GM18508 (cell line): ENCODE data around the gene SLTM.
"Not testable (repeated sequence)": the region's sequence is repeated elsewhere in the genome, so short reads cannot be mapped to it uniquely, and the experiment has no call there.

Experiments used
- ATAC-seq: cut with Tn5 transposase; IDR thresholded peaks from one replicate; pipeline ENCODE4 v1.9.1; 2021; ENCODE audit warnings: moderate number of reproducible peaks; ENCODE audit not compliant: insufficient read depth, unreplicated experiment

Gene SLTM

DNA sequence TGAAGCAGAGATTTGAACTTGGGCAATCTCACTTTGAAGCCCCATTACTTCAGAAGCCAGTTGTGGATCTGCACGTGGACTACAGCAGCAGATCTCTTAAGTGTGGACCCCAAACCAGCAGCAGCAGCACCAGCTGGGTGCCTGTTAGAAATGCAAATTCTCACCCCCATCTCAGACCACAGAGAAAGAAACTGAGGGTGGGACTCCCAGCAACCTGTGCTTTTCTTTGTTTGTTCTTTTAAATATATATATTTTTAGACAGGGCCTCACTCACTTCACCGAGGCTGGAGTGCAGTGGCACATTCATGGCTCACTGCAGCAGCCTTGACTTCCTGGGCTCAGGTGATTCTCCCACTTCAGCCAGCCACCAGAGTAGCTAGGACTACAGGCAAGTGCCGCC lies 53.2 kb downstream of the SLTM start:
- ATAC-seq = no peak

DNA sequence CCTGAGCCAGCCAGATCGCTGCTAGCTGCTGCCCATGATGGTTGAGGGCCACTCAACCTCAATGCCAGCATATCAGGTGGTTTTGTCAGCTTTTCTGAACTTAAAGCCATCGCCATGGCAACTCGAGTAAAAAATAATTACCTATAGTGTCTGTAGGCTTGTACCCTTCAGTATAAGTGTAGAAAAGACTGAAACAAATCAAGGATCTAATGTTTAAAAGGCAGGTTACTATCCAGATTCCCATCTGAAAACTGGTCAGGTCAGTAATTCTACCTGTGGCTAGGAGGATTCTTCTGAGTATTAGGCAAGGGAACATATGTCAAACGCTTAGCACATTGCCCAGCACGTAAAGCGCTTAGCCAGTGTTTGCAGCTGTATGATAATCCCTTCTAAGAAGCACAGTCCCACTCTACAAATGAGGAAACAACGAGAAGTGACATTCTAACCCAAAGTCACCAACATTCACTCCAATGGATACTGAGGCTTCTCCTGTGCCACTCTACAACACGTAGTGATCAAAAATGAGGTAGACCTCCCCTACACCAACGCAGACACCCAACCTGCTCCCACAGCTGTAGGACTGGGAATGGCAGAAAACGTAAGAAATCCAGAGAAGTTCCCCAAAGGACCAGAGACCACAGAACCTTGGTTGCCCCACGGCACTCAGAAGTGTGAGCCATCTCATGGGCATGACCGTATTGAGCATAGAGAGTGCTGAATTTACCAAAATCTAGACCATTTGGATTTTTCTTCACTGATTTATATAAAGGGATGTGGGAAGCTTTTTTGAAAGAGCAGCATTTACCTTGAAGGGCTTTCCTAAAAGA lies 55.3 kb downstream of the SLTM start:
- no peak for ATAC-seq

DNA sequence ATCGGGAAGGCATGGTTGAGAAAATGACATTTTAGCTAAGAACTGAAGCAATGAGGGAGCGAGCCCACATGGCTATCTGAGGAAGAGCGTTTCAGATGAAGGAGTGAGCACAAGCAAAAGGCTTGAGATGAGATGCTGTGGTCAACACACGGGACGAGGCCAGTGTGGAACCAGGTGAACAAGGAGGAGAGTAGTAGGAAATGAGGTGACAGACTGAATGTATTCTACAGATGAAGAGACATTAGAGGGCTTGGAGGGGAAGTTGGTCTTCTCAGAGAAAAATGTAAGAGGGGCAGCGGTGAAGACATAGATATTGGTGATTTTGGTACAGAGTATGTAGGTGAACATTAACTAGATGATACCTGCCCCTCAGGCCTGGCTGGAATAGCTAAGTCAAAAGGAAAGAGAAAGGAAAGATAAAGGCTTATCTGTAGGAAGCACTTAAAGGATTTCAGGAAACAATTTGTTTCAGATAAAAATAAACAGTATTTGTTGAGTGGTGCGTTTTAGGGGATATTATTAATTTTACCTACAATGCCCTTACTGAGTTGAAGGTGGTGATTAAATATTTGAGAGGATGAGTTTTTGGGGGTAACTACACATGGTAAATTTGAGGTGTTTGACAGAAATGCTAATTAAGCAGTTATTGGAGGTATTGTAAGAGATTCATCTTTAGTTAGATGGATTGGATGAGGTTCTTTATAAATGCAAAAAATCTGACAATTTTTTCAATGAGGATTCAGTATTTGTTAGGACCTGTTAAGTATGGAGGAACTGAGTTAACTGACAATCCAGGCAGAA lies 57.0 kb downstream of the SLTM start:
- no peak for ATAC-seq

DNA sequence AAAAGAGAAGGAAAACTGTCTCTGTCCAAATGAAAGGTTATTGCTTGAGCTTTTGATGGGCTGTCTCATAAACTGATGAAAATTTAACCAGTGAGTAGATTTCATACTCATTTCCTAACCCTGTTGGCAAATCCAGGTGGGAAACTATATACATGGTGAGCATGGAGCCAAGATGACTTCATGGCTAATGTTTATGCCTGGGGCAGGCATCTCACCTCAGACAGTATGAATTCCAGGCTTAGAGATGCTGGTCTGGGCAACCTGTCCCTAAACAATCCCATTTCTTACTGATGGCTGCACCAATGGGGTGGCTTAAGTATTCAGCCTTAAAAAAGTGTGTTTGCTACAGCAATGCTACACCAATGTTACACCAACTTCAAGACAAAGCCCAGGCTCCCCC lies 58.1 kb downstream of the SLTM start:
- ATAC-seq = no peak

DNA sequence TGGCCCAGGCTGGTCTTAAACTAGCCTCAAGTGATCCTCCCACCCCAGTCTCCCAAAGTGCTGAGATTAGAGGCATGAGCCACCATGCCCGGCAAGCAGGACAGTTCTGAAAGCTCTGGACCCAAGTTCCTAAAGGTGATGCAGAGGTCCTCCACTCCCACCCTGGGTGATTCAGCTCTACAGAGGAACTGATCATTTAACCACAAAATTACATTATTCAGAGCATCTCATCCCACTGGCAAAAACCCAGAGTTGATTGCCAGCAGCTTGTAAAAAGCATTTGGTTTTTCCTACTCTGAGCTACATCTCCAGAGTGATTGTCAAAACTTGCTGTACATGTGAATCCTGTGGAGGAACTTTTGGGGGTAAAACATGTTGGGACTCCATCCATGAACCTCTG lies 60.2 kb downstream of the SLTM start:
- no peak for ATAC-seq

DNA sequence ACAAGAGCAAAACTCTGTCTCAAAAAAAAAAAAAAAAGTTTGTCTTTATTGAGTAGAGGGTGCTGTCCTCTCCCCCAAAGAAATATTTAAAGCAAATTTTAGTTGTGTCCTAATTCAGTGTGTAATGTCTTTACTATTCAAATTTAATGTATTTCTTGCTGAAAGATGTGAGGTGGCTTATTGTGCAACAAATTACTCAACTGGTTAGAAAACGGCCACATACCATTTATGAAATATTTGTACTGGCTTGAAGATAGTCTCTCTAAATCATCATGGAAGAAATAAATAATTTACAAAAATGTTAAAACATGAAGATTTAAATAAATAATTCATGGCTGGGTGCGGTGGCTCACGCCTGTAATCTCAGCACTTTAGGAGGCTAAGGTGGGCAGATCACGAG lies 63.0 kb downstream of the SLTM start:
- ATAC-seq = no peak

DNA sequence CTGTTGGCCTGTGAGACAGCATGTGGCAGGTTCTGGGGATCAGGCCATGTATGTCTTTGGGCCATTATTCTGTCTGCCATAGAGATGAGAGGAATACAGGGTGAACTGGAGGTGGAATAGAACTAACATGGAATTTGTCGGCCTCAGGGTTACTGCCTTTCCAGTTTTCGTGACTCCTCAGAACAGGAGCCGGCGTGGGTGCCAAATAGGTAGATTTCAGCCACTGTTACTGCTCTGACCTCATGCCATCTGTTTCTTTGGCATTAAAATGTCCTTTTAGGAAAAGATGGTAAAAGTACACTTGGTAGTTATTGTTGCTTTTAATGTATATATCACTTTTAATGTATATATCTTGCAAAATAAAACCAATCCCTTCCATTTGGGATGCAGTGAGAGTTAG lies 65.6 kb downstream of the SLTM start:
- ATAC-seq = no peak

DNA sequence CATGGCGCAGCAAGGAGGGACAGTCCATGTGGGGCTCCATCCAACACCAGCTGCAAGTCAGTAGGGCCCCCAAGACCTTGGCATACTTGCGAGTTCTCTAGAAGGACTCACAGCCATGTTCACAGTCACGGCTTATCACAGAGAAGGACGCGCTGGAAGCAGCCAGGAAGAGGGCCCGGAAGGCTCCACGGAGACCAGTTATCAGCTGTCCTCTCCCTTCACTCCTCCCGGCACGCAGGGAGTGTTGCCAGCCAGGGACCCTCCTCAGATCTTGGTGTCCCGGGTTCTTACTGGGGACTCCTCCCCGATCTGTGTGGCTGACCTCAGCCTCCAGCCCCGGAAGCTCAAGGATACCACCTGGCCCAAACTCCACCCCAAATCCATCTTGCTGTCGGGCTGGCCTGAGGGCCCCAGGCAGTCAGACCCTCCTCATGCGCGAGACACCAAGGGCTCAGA lies 68.0 kb downstream of the SLTM start:
- no peak for ATAC-seq

DNA sequence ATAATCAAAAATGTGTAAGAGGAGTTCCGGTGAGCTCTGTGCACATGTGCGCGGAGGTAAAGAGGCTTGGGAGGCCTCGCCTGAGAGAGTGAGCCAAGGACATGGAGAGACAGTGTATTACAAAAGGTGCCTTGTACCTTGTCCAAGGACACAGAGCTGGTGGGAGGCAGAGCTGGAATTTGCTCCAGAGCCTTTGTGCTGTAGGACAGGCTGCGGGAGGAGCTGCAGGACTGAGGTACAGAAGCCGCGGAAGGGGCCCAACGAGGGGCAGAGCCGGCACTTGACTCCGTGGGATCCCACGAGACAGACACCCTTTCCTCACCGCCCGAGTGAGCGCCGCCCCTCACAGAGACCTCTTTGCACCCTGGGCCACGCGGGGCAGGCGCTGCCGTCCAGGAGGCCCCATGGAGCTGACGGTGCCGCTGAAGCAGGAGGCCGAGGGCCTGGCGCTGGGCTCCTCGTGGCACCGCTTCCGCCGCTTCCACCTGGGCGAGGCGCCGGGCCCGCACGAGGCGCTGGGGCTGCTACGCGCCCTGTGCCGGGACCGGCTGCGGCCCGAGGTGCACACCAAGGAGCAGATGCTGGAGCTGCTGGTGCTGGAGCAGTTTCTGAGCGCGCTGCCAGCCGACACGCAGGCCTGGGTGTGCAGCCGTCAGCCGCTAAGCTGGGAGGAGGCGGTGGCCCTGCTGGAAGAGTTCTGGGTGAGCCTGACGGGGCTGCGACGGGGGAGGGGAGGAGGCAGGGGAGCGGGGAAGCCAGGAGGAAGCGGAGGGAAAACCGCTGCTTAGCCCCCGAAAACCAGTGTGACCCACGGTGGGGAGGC lies 68.7 kb downstream of the SLTM start:
- no peak for ATAC-seq

DNA sequence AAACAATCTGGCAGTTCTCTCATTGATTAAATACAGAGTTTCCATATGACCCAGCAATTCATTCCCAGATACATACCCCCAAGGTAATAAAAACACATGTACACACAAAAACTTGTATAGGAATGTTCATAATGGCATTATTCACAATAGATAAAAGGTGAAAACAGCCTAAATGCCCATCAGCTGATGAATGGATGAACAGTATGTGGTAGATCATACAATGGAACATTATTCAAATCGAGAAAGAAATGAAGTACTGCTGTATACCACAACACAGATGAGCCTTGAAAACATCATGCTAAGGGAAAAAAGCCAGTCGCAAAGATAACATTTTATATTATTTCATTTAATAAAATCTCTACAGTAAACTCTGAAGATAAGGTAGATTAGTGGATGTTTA lies 71.2 kb downstream of the SLTM start:
- no peak for ATAC-seq

DNA sequence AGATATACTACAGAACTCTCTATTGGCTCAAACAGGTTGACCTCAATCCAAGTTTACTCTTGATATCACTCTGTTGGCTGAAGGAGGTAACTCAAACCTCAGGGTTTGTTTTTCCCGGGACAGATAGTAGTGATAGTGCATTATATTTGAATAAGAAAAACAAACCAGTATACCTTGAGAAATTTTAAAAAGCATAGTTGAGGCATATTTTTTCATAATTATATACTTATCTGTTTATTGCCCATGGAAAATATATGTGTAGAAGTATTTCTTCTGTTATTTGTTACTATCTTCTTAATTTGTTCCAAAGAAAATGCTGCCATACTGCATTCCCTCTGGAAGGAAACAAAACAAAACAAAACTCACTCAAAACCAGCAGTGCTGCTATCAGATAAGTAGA lies 76.9 kb downstream of the SLTM start:
- not testable (repeated sequence) for ATAC-seq

DNA sequence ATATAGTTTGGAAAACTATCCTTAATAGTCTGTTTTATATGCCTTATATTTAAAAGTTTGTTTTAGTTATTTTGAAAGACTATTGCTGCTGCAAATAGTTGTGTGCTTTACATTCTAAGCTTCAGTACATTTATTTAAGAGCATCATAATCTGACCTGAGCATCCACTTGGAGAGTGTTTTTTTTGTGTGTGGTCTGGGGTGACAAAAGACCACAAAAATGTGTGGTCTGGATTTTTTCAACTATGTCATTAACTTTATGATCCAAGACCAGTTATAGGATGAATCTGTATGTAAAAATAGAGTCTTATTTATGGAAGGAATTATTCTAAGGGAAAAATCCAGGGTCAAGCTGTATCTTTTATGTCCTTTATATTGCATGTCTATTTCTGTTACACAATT lies 77.4 kb downstream of the SLTM start:
- no peak for ATAC-seq

DNA sequence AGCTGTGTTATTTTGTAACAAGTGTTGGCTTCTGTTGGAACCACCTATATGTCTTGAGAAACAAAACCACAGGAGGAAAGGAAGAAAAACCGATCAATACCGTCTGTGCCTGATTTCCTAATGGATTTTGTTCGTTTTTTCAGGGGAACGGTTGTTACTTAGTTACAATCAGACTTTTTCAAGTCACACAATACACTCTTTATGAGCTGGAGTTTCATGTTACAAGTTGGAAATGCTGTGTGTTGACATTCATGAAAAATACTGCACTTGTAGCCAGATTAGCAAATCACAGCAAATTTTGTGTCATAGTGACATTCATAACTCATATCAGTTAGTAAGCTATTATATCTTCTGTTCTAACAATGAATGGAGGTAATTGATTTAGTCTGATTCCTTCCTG lies 78.9 kb downstream of the SLTM start:
- no peak for ATAC-seq

DNA sequence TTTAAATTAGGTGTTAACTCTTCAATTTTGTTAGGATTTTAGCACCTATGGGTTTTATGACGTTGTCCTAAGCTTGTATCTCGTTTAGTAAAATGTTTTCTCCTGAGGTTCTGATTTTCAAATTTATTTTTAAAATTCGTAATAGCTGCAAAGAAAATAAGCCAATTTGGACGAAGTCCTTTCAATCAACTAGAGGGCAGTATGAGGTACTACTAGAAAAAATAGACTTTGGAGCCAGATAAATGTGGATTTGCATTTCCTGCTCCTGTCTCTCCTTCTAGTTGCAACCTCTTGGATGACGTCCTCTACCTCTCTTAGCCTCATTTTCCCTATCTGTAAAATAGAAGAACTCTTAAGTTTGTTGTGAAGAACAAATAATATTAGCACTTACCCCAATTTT lies 81.1 kb downstream of the SLTM start:
- ATAC-seq = no peak

DNA sequence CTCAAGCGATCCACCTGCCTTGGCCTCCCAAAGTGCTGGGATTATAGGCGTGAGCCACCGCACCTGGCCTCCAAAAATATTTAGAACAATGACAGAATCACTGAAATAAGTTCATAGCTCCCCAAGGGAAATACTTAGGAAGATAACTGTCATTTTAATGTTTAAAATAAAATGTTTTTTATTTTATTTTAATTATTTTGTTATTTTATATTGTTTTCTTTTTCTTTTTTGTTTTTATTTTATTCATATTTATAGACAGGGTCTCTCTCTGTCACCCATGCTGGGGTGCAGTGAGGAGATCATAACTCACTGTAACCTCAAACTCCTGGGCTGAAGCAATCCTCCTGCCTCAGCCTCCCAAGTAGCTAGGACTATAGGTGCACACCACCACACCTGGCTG lies 82.3 kb downstream of the SLTM start:
- not testable (repeated sequence) for ATAC-seq

DNA sequence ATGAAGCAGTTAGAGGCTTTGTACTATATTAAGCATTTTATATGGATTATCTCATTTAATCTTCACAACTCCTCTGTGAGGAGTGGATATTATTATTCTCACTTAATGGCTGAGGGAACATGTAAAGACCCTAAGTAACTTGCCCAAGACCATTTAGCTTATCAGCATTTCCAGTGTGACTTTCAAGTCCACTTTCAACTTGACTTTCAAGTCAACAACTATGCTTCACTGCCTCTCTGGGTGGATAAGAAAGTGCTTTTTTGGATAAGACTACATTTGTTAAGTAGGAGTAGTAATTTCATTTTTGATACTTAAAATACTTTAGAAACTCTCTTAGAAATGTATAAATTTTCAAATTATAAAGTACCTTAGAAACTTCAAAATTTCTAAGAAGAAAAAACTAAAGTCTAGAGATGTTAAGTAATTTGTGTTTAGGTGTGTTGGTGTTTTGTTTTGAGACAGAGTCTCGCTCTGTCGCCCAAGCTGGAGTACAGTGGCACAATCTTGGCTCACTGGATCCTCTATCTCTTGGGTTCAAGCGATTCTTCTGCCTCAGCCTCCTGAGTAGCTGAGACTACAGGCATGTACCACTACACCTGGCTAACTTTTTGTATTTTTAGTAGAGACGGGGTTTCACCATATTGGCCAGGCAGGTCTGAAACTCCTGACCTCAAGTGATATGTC lies 90.6 kb downstream of the SLTM start:
- no peak for ATAC-seq

DNA sequence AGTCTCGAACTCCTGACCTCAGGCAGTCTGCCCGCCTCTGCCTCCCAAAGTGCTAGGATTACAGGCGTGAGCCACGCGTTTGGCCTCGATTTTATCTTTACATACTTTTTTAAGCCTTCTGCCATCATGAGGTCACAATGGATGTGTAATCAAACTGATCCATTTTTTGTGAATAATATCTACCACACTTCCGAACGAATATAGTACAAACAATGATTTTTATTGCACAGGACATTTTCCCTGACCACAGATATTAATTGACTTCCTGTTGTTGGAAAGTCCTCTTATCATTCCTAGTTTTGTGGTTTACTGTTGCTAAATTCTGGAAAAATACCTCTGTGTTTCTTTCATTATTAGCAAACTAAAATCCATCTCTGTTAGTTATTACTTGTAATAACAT lies 93.4 kb downstream of the SLTM start:
- ATAC-seq = no peak

DNA sequence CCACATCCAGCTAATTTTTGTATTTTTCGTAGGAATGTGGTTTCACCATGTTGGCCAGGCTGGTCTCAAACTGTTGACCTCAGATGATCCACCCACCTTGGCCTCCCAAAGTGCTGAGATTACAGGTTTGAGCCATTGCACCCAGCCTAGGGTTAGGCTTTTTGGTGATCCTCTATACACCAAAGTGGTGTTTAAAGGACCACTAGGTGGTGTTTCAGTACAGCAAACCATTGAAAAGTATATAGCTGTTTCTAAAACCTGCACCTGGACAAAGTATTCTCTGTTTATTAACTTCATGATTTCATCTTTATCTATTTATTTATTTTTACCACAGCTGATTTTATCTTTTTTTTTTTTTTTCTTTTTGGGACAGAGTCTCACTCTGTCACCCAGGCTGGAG lies 94.0 kb downstream of the SLTM start:
- no peak for ATAC-seq

DNA sequence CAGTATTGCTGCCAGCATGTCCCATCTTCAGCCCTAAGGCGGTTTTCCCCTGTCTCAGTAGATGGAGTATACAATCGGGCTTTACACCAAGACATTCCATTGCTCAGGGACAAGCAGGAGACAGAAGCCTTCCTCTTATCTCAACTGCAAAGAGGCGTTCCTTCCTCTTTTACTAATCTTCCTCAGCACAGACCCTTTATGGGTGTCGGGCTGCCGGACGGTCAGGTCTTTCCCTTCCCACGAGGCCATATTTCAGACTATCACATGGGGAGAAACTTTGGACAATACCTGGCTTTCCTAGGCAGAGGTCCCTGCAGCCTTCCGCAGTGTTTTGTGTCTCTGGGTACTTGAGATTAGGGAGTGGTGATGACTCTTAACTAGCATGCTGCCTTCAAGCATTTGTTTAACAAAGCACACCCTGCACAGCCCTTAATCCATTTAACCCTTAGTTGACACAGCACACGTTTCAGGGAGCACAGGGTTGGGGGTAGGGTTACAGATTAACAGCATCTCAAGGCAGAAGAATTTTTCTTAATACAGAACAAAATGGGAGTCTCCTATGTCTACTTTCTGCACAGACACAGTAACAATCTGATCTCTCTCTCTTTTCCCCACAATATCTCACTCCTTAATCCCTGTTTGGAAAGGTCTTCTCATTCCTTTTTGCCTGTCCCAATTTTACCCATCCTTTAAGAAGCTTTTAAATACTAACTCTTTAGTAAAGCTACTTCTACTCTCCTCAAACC lies 99.6 kb downstream of the SLTM start:
- ATAC-seq = not testable (repeated sequence)

DNA sequence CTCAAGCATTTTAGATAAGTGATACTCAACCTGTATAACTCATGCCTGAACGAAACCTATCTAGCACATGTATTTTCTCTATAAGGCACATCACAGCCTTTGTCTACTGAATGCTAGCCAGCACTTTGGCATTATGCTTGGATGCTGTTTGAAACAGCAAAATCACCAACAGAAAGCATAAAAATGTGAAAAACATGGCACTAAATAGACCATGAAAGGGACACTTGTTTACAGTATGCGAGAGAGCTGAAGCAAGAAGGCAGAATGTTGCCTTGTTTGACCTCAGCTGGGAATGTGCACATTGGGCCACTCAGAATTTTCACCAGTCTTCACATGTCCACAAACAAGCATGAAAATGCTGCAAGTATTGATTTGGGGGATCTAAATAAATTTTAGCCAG lies 102.9 kb downstream of the SLTM start:
- no peak for ATAC-seq
